Hepatocyte (in vitro differentiated cells): Measurements from ENCODE around the gene CSTF2T.

Experiments
- EZH2 ChIP-seq: fragments of 200-600 bp; sonication (generic); IDR thresholded peaks from 2 replicates; pipeline ENCODE4 v1.6.1; 2016; ENCODE audit warnings: antibody characterized with exemption, mild to moderate bottlenecking, borderline replicate concordance
- EZH2phosphoT487 ChIP-seq: fragments of 200-600 bp; sonication (generic); IDR thresholded peaks from one replicate; pipeline ENCODE4 v1.6.1; 2018; ENCODE audit warnings: antibody characterized with exemption, mild to moderate bottlenecking, low read depth, moderate library complexity; ENCODE audit not compliant: unreplicated experiment, severe bottlenecking
- TF ChIP-seq, protein P1 (sequence below): fragments of 200-600 bp; sonication (generic); IDR thresholded peaks from 2 replicates; pipeline ENCODE4 v1.5.1; 2016; ENCODE audit warnings: antibody characterized with exemption, mild to moderate bottlenecking; ENCODE audit not compliant: poor library complexity

DNA sequence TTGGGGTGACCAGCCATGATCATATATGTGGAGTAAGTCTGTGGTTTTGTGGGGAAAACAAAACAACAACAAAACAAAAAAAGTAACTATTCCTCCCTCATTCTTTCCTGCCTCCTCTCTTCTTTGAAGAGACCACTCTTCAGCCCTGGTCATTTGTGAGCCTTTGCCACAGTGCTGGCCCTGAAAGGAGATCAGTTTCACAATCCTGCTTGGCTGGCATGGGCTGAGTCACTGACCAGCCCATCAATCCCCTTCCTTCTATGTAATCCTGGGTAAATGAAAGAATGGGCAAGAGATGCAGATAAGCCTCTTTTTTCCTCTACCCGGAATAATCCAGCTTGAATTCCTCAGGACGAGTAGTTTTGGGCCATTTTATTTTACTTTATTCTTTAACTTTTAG is 13.6 kb downstream of the CSTF2T start:
- TF ChIP-seq, protein P1, sequence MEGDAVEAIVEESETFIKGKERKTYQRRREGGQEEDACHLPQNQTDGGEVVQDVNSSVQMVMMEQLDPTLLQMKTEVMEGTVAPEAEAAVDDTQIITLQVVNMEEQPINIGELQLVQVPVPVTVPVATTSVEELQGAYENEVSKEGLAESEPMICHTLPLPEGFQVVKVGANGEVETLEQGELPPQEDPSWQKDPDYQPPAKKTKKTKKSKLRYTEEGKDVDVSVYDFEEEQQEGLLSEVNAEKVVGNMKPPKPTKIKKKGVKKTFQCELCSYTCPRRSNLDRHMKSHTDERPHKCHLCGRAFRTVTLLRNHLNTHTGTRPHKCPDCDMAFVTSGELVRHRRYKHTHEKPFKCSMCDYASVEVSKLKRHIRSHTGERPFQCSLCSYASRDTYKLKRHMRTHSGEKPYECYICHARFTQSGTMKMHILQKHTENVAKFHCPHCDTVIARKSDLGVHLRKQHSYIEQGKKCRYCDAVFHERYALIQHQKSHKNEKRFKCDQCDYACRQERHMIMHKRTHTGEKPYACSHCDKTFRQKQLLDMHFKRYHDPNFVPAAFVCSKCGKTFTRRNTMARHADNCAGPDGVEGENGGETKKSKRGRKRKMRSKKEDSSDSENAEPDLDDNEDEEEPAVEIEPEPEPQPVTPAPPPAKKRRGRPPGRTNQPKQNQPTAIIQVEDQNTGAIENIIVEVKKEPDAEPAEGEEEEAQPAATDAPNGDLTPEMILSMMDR = no peak
- TF ChIP-seq EZH2 (no peak), EZH2phosphoT487 (no peak)
